MCF 10A (cell line): ENCODE data around the gene LDB2. TPM values are rescaled to one million over a fixed set of nuclear protein-coding genes. Genes with fewer than 3 reads are reported as not detected.
"Not testable (repeated sequence)": the region's sequence is repeated elsewhere in the genome, so short reads cannot be mapped to it uniquely, and the experiment has no call there.

ENCODE experiments used
- BruUV-seq: library from RNA; stranded (reverse); fragments of 400-500 nt; replicated peaks from 2 replicates; lab custom pipeline; 2021; lab: Mats Ljungman, UMichigan
- CTCF ChIA-PET: fragments of 300-600 bp; sonication (Branson Sonifier 250); formaldehyde crosslinking; extraction: SDS; loops from one replicate; lab custom pipeline; 2021; ENCODE audit warnings: antibody characterized with exemption, inconsistent platforms; lab: Yijun Ruan, JAX
- POLR2A ChIA-PET: fragments of 300-600, 350-650 bp; sonication (Branson Sonifier 250); formaldehyde crosslinking; extraction: SDS; loops from one replicate; lab custom pipeline; 2020; ENCODE audit warnings: antibody characterized with exemption, inconsistent platforms; lab: Yijun Ruan, JAX
- DNase-seq: peaks from one replicate; pipeline ENCODE4 v3.0.0-alpha.2; 2018; ENCODE audit not compliant: unreplicated experiment
- H3K27ac Mint-ChIP-seq: one replicate; pipeline ENCODE4 v1.8.0; 2022; ENCODE audit warnings: mild to moderate bottlenecking, low read depth, mixed read lengths; ENCODE audit not compliant: unreplicated experiment
- H3K27me3 Mint-ChIP-seq: one replicate; pipeline ENCODE4 v1.8.0; 2022; ENCODE audit warnings: mixed read lengths; ENCODE audit not compliant: insufficient read depth, unreplicated experiment
- H3K36me3 Mint-ChIP-seq: one replicate; pipeline ENCODE4 v1.8.0; 2022; ENCODE audit warnings: mild to moderate bottlenecking, moderate library complexity, mixed read lengths; ENCODE audit not compliant: insufficient read depth, unreplicated experiment
- H3K4me1 Mint-ChIP-seq: one replicate; pipeline ENCODE4 v1.8.0; 2022; ENCODE audit warnings: mixed read lengths; ENCODE audit not compliant: insufficient read depth, unreplicated experiment
- H3K4me3 Mint-ChIP-seq: one replicate; pipeline ENCODE4 v1.8.0; 2022; ENCODE audit warnings: mild to moderate bottlenecking, moderate library complexity, mixed read lengths; ENCODE audit not compliant: unreplicated experiment
- H3K9me3 Mint-ChIP-seq: one replicate; pipeline ENCODE4 v1.8.0; 2022; ENCODE audit warnings: mixed read lengths; ENCODE audit not compliant: unreplicated experiment
- CTCF ChIP-seq: fragments of 200-600 bp; IDR thresholded peaks from one replicate; pipeline ENCODE4 v1.8.0; 2022; ENCODE audit warnings: antibody characterized with exemption, mild to moderate bottlenecking; ENCODE audit not compliant: unreplicated experiment
- intact Hi-C: fragments of 100-400 bp; cut with micrococcal nuclease; formaldehyde crosslinking; loops from 2 replicates; pipeline ENCODE4 v1.14.1; 2022
- total RNA-seq: library from RNA; stranded (reverse); gene quantifications from 2 replicates; pipeline ENCODE4 v1.2.3, GENCODE V29; 2022

Gene LDB2
- total RNA-seq, 1 experiment from 2014 or later, result not detected

GRCh38 chr4:16569790-16570189, 328.7 kb downstream of the LDB2 start:
- Mint-ChIP-seq H3K4me3 (no peak overlapping the region), H3K9me3 (no peaks in the 10 kb centered on the region), H3K4me1 (peaks cover 15% of the 10 kb centered on the region), H3K36me3 (no peaks in the 10 kb centered on the region), H3K27ac (no peak overlapping the region), H3K27me3 (peaks cover 39% of the 10 kb centered on the region)
- CTCF ChIA-PET, result no interaction called here
- POLR2A ChIA-PET, result no interaction called here
- no peak for TF ChIP-seq CTCF
- no peak for DNase-seq
- no TSS peak for BruUV-seq
- intact Hi-C loops, result no loop called here

GRCh38 chr4:16557316-16557715, 341.1 kb downstream of the LDB2 start:
- POLR2A ChIA-PET, BruUV-seq, intact Hi-C loops, DNase-seq, H3K9me3 Mint-ChIP-seq, CTCF ChIA-PET, H3K36me3 Mint-ChIP-seq, H3K27ac Mint-ChIP-seq, H3K4me3 Mint-ChIP-seq, H3K4me1 Mint-ChIP-seq: not testable (repeated sequence)
- H3K27me3 Mint-ChIP-seq, result peaks cover 24% of the 10 kb centered on the region

GRCh38 chr4:16555156-16555555, 343.3 kb downstream of the LDB2 start:
- no TSS peak for BruUV-seq
- ChIA-PET POLR2A (no interaction called here), CTCF (no interaction called here)
- Mint-ChIP-seq H3K4me1 (no peaks in the 10 kb centered on the region), H3K9me3 (no peaks in the 10 kb centered on the region), H3K36me3 (no peaks in the 10 kb centered on the region), H3K27ac (no peak overlapping the region), H3K4me3 (no peak overlapping the region), H3K27me3 (peaks cover 24% of the 10 kb centered on the region)
- DNase-seq, result no peak
- no peak for TF ChIP-seq CTCF
- intact Hi-C loops, result no loop called here

GRCh38 chr4:16550531-16550930, 347.9 kb downstream of the LDB2 start:
- Mint-ChIP-seq H3K36me3 (no peaks in the 10 kb centered on the region), H3K4me3 (no peak overlapping the region), H3K27me3 (peaks cover 38% of the 10 kb centered on the region), H3K9me3 (no peaks in the 10 kb centered on the region), H3K27ac (no peak overlapping the region), H3K4me1 (no peaks in the 10 kb centered on the region)
- ChIA-PET CTCF (interaction anchor here (0.6 kb wide), 1 partner anchor 774 kb away, joined by 4 read pairs; no protein-coding TSS in a partner anchor), POLR2A (no interaction called here)
- DNase-seq, result no peak
- BruUV-seq, result no TSS peak
- TF ChIP-seq CTCF, result no peak
- intact Hi-C loops, result no loop called here

GRCh38 chr4:16545656-16546055, 352.8 kb downstream of the LDB2 start:
- BruUV-seq, result no TSS peak
- no peak for TF ChIP-seq CTCF
- CTCF ChIA-PET, result no interaction called here
- no peaks in the 10 kb centered on the region for H3K36me3 Mint-ChIP-seq
- peaks cover 42% of the 10 kb centered on the region for H3K27me3 Mint-ChIP-seq
- POLR2A ChIA-PET, result interaction anchor here (1.6 kb wide), 1 partner anchor 13 kb away, joined by 4 read pairs; no protein-coding TSS in a partner anchor
- intact Hi-C loops, result no loop called here
- H3K27ac Mint-ChIP-seq, result no peak overlapping the region
- no peak overlapping the region for H3K4me3 Mint-ChIP-seq
- no peak for DNase-seq
- H3K4me1 Mint-ChIP-seq, result no peaks in the 10 kb centered on the region
- no peaks in the 10 kb centered on the region for H3K9me3 Mint-ChIP-seq
